ENCODE measurements around the gene SLC6A3. TPM values are rescaled to one million over a fixed set of nuclear protein-coding genes. Genes with fewer than 3 reads are reported as not detected.

SLC6A3 gene
- total RNA-seq, 2 donors from 2014 or later: 0.16 TPM; not detected in 1

DNA sequence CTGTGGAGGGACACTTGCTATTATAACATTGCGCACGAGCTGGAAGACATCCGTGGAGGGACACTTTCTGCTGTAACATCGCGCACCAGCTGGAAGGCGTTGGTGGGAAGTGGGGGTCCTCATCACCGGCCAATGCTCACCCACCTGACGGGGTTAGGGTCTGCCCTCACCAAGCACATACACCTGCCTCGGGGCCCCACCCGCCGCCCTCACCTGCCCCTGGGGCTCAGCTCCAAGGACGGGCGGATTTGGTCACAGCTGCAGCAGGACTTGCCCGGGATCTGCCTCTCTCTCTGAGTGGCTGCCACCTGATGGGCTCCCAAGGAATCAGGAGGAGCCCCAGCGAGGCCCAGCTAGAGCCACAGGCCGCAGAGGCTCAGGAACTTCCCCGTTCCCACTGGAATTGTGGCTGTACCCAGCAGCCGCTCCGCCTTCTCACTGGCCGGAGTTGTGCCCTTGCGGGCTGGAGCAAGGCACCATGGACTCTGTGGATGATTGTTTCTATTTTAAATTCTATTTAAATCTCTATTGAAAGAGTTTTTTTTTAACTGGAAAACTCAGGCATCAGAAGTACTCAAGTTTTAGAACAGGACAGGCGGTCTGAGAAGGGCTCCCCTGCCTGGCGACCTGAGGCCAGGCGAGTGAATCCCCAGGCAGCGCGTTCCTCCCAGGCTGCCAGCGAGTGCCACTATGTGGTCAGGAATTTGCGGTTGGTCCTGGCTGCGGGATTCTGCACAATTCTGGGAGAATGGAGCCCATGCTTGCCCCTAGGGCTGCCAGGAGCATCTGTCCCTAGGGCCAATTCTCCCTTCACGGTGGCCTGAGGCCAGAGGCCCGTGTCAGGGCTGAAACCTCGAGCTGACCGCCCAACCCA, 38.9 kb upstream of the SLC6A3 start:
- Histone ChIP-seq H3K4me3 (no peak overlapping the region), H3K9me3 (no peaks in the 10 kb centered on the region), H3K4me1 (peaks cover 0 to 8% of the 10 kb centered on the region in 2 donors), H3K27ac (no peak overlapping the region), H3K27me3 (no peaks in the 10 kb centered on the region), H3K36me3 (peaks cover 28% of the 10 kb centered on the region)
- TF ChIP-seq, protein P1, sequence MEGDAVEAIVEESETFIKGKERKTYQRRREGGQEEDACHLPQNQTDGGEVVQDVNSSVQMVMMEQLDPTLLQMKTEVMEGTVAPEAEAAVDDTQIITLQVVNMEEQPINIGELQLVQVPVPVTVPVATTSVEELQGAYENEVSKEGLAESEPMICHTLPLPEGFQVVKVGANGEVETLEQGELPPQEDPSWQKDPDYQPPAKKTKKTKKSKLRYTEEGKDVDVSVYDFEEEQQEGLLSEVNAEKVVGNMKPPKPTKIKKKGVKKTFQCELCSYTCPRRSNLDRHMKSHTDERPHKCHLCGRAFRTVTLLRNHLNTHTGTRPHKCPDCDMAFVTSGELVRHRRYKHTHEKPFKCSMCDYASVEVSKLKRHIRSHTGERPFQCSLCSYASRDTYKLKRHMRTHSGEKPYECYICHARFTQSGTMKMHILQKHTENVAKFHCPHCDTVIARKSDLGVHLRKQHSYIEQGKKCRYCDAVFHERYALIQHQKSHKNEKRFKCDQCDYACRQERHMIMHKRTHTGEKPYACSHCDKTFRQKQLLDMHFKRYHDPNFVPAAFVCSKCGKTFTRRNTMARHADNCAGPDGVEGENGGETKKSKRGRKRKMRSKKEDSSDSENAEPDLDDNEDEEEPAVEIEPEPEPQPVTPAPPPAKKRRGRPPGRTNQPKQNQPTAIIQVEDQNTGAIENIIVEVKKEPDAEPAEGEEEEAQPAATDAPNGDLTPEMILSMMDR (IDR thresholded peaks at IDR 0.05): no peak
- no peak for DNase-seq (ENCODE audit: low spot score)

DNA sequence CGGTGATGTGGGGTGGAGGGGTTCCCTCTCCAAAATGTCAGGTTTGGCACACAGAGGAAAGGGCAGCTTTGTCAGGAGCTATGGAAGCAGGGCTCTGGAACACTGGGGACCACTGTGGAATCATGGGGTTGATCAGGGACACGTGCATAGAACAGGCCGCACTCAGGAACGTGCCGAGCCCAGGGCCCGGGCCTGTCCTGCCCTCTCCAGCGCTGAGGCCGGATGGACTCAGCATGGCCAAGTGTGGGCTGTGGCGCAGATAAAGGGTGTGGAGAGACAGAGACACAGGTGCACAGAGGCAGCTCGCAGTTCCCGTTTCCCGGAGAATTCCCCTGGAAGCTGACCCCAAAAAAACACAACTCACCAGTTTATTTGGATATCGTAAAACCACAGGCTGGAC, 37.8 kb upstream of the SLC6A3 start:
- TF ChIP-seq, protein P1 (IDR thresholded peaks at IDR 0.05): no peak
- Histone ChIP-seq H3K4me1 (peaks cover 0 to 8% of the 10 kb centered on the region in 2 donors), H3K27me3 (no peaks in the 10 kb centered on the region), H3K36me3 (peaks cover 23% of the 10 kb centered on the region), H3K9me3 (no peaks in the 10 kb centered on the region), H3K27ac (no peak overlapping the region), H3K4me3 (no peak overlapping the region)
- no peak for DNase-seq (ENCODE audit: low spot score)

DNA sequence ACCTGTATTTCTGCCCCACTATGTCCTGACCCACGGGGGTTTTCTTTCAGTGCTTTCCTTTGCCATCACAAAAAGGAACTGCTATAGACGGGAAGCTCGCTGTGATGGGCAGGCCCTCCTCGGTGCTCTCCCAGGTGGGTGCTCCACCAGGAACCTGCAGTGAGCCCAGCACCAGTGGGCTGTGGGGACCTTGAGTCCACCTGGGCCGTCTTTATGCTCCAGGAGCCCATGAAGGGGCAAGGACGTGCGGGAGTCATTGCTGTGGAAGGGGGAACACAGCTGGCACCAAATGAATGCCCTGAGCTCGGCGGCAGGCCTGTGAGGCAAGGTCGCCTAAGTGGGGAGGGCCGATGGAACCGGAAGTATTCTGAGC, 36.7 kb upstream of the SLC6A3 start:
- H3K36me3 ChIP-seq: peaks cover 12% of the 10 kb centered on the region
- H3K4me3 ChIP-seq: no peak overlapping the region
- H3K27ac ChIP-seq: no peak overlapping the region

DNA sequence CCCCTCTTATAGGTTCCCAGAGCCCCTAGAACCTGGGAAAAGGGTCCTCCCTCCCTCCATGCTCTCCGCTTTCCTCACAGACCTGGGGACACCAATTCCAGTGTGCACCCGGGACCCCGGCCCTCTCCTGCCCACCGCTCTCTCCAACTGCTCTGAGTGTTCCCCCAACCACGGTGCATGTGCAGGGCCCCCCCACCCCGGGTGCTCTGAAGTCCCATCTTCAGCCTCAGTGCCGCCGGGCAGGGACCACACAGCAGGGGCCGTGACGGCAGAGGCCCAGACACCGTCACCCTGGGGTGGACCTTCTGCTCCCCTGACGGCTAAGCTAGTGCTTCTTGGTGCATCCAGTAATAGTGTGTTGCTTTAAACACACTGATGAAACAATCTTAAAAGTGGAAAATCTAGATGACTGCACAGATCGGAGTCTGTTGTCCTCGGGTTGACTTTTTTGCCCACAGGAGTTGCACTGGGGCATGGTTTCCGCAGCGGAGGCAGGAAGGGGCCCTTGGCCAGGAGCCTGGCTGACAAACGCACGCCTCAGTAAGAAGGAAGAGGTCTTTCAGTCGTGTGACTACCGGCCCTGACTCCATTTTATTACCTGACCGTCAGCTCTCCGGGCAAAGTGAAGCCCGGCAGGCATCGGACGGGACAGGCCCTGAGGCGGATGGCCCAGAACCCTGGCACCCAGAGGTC, 36.2 kb upstream of the SLC6A3 start:
- TF ChIP-seq, protein P1 (IDR thresholded peaks at IDR 0.05): no peak
- H3K4me1 ChIP-seq: peaks cover 0 to 8% of the 10 kb centered on the region in 2 donors
- H3K9me3 ChIP-seq: no peaks in the 10 kb centered on the region
- DNase-seq (ENCODE audit: low spot score): no peak
- peaks cover 13% of the 10 kb centered on the region for H3K36me3 ChIP-seq
- no peak overlapping the region for H3K4me3 ChIP-seq
- H3K27me3 ChIP-seq: no peaks in the 10 kb centered on the region
- no peak overlapping the region for H3K27ac ChIP-seq

More for the DNA sequence above, 36.7 kb upstream of the SLC6A3 start:
- Histone ChIP-seq H3K27me3 (no peaks in the 10 kb centered on the region), H3K4me1 (peaks cover 0 to 8% of the 10 kb centered on the region in 2 donors), H3K9me3 (no peaks in the 10 kb centered on the region)
- DNase-seq (ENCODE audit: low spot score): no peak
- TF ChIP-seq, protein P1 (IDR thresholded peaks at IDR 0.05): no peak

DNA sequence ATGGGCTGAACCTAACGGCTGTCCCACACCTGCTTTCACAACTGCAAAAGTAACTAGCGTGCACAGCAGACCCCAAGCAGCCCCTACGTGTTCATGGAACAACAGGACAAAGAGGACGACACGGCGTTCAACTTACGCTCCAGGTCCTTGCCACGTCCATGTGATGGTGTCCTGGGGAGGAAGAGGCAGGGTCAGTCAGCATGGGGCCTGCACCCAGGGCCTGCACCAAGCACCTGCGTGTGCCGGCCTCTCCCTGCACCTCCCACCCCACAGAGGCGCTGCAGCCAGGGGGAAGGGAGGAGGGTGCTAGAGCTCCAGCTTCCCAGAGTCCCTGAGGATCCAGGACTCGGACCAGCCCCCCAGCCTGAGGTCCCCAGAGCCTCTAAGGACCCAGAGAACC, 35.6 kb upstream of the SLC6A3 start:
- no peaks in the 10 kb centered on the region for H3K27me3 ChIP-seq
- peaks cover 7% of the 10 kb centered on the region for H3K36me3 ChIP-seq
- DNase-seq (ENCODE audit: low spot score): no peak
- no peak overlapping the region for H3K4me3 ChIP-seq
- H3K4me1 ChIP-seq: peaks cover 0 to 8% of the 10 kb centered on the region in 2 donors
- H3K9me3 ChIP-seq: no peaks in the 10 kb centered on the region
- no peak overlapping the region for H3K27ac ChIP-seq
- TF ChIP-seq, protein P1 (IDR thresholded peaks at IDR 0.05): no peak

All from right atrium auricular region (tissue), 2 donors.